ENCODE measurements around the gene PCNX2. TPM values are rescaled to one million over a fixed set of nuclear protein-coding genes. Genes with fewer than 3 reads are reported as not detected.

Gene PCNX2
- polyA plus RNA-seq, 4 donors = 11.6 to 17.6 (median 14.2) TPM

DNA sequence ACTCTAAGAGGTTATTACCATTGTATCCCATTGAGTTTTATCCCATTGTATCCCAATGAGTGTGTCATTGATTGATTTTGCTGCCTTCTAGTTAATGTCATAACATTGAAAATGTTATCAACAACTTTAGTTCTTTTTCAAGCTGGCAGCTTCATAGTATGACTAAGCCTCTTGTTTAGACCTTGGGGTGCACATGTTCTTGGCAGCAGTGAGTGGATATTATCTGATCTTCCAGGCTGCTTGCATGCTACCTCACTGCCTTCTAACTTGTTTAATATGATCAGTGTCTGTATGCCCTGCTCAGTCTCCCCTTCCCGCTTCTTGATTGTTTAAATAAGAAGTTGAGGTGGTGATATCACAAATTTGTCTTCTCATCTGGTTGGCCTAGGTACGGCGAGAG, 320.6 kb downstream of the PCNX2 start:
- no peak for DNase-seq (ENCODE audit: low read depth in 4 of 4, low spot score in 2 of 4)

- DNase-seq (ENCODE audit: low read depth in 4 of 4, low spot score in 2 of 4) = no peak
Measured at GRCh38 chr1:232973652-232974611, 321.6 kb downstream of the PCNX2 start.

GRCh38 chr1:232970508-232970907, 325.0 kb downstream of the PCNX2 start:
- no peak for DNase-seq (ENCODE audit: low read depth in 4 of 4, low spot score in 2 of 4)

DNA sequence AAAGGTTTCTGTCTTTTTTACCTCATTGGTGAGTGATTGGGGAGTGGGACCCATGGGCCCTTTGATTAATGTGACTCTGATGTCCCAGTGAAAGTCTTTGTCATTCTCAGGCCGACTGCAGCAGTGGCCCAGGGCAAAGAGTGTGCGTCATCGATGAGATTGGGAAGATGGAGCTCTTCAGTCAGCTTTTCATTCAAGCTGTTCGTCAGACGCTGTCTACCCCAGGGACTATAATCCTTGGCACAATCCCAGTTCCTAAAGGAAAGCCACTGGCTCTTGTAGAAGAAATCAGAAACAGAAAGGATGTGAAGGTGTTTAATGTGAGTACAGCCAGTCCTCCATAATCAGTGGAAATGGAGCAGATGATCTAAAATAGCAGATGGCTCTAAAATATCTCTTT, 325.7 kb downstream of the PCNX2 start:
- DNase-seq (ENCODE audit: low read depth in 4 of 4, low spot score in 2 of 4) = no peak

- no peak for DNase-seq (ENCODE audit: low read depth in 4 of 4, low spot score in 2 of 4)
Measured at GRCh38 chr1:232968965-232969364, 326.6 kb downstream of the PCNX2 start.

DNA sequence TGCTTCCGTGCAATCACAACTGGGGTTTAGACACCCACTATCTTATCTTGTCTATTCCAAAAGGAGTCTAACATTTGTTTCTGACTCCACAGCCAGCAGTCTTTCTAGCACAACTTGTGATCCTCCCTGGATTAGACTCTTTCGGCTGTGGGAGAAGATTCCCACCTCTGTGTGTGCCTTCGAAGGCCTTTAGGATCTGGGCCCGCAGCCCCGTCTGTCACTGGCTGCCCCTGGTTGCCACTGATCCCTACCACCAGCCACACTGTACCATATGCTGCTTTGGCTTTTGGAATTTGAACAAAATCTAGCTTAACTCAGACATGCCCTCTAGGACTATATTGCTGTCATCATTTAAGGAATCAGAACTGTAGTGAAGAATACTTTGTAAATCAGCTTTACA, 327.1 kb downstream of the PCNX2 start:
- DNase-seq (ENCODE audit: low read depth in 4 of 4, low spot score in 2 of 4) = no peak

DNA sequence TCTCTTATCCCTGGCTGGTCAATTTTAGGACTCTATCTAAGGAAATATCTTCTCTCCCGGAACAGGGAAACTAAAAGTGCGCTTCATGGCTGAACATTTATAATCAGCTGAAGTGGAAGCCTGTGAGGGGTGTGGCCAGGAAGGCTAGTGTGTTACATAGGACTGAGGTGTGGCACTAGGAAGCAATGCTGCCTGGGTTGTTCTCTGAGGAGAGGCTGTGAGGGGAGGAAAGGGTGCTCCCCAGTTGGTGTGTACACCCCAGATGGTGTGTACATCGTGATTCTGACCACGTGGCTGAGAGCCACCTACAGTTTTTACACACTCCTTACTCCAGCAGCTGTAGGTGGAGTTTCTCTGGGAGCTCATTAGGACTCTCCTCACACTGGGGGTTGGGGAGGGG, 328.9 kb downstream of the PCNX2 start:
- no peak for DNase-seq (ENCODE audit: low read depth in 4 of 4, low spot score in 2 of 4)

- no peak for DNase-seq (ENCODE audit: low read depth in 4 of 4, low spot score in 2 of 4)
Measured at GRCh38 chr1:232965912-232966217, 329.7 kb downstream of the PCNX2 start.

- no peak for DNase-seq (ENCODE audit: low read depth in 4 of 4, low spot score in 2 of 4)
Measured at GRCh38 chr1:232965124-232965911, 330.2 kb downstream of the PCNX2 start.

GRCh38 chr1:232964601-232965000, 330.9 kb downstream of the PCNX2 start:
- no peak for DNase-seq (ENCODE audit: low read depth in 4 of 4, low spot score in 2 of 4)

- DNase-seq (ENCODE audit: low read depth in 4 of 4, low spot score in 2 of 4) = no peak
Measured at GRCh38 chr1:232962761-232963745, 332.5 kb downstream of the PCNX2 start.

GRCh38 chr1:232958067-232958466, 337.5 kb downstream of the PCNX2 start:
- no peak for DNase-seq (ENCODE audit: low read depth in 4 of 4, low spot score in 2 of 4)

GRCh38 chr1:232956081-232956480, 339.4 kb downstream of the PCNX2 start:
- no peak for DNase-seq (ENCODE audit: low read depth in 4 of 4, low spot score in 2 of 4)

DNA sequence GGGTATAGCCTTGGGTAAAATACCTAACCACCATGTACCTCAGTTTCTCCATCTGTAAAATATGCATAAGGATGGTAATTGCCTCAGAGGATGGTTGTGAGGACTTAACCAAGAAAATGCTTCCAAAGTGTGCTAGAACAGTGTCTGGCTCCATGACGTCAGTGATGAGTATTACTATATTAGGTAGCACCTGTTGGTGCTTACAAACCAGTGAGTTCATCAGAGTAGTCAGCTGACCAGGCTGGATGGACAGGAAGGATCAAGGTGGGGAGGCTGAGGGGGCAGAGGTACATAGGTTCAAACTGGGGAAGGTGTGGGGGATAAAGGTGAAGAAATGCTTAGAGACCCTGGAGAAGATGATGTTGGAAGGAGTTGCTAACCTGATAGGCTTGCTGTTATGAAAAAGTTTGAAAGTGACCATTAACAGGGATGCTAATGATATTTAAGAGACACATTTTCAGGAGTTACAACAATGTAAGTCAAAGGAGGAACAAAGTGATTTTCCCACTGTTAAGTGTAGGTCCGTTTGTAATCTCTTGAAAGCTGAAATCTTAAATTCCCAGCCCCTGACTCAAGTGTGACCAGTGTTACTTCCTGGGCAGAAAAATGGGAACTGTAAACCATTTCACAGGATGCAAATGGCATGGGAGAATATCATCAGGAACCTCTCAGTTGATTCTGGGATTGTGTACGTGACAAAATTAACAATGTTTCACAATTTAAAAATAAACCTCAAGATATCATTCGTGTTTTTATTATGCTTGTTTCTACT, 340.7 kb downstream of the PCNX2 start:
- no peak for DNase-seq (ENCODE audit: low read depth in 4 of 4, low spot score in 2 of 4)

DNA sequence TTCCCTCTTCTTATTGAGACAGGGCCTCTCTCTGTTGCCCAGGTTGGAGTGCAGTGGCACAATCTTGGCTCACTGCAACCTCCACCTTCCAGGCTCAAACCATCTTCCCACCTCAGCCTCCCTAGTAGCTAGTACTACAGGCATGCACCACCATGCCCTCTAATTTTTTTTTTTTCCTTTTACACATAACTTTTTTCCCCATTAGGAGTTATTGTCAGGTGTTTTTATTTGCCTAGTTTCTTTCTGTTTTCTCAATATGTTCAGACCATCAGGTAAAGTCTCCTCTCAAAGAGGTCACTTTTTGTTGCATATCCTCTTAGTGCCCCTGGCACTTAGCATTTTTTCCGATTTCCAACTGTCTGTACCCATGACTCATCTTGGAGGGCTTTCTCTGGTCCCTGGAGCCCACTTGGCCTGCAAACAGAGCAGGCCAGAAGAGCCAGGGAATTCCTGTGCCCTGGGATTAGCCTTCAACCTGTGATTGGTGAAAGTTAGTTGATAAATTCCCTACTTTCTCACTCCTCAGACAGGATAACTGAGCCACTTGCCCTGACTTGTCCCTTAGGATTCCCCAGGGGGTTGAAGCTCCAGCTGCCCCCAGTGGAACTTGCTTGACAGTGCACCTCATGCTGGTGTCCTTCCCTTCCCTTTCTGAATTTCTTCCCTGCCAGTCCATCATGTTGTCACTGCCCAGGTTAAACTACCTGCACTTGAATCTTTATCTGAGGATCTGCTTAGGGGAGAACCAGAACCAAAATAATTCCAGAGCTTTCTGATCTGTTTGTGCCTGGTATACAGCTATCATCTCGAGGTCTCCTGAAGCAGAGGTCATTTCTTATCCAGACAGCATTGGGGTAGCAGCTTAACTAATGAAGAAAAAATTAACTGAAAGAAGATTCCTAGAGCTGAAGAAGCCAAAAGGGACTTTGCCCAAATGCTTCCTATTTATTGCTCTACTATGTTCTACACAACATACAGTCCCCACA, 342.7 kb downstream of the PCNX2 start:
- DNase-seq (ENCODE audit: low read depth in 4 of 4, low spot score in 2 of 4) = no peak

DNA sequence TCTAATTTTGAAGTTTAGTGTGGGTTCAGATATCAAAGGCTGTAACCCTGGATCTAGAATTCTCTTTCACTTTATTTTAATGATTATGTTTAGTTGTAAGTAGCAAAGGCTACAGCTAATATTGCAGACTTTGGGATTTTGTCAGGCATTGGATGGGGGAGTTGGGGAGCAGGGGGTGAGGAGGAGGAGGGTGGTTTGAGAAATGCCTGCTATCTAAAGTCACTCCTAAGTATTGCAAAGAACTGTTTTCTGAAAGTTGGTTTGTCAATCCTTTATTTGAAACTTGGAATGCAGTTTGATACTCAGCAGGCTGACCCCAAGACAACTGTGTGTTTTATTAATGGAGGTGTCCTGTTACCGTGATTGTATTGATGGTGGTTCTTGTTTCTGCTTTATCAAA, 343.9 kb downstream of the PCNX2 start:
- no peak for DNase-seq (ENCODE audit: low read depth in 4 of 4, low spot score in 2 of 4)

DNA sequence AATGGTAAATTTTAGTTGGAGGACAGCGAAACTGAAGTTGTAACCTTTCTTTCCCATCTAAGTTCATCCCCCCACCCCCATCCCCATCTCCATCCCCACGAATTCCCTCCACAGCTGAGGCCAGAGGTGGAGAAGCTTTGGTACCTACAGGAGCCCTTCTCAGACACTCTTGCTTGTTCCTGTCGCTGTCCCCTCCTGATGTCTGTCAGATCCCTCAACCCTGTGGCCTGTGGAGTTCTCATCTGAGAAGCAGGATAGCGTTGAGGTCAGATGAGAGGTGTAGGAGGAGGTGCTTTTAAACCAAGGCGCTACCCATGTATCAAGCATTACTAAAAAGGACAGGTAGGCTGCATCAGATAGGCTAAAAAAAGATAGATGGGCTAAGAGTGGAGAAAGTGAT, 344.3 kb downstream of the PCNX2 start:
- no peak for DNase-seq (ENCODE audit: low read depth in 4 of 4, low spot score in 2 of 4)

Data from left renal cortex interstitium (tissue), 4 donors.